OCI-LY7 (cell line): ENCODE measurements around the gene ADCY5. TPM values are rescaled to one million over a fixed set of nuclear protein-coding genes. Genes with fewer than 3 reads are reported as not detected.

Experiments
- BruUV-seq: library from RNA; stranded (reverse); fragments of 400-500 nt; replicated peaks from 2 replicates; lab custom pipeline; 2021; lab: Mats Ljungman, UMichigan
- CTCF ChIA-PET: fragments of 300-600 bp; sonication (Branson Sonifier 250); formaldehyde crosslinking; loops from one replicate; lab custom pipeline; 2022; ENCODE audit warnings: antibody characterized with exemption; ENCODE audit not compliant: unreplicated experiment; lab: Charles Lee
- POLR2A ChIA-PET: fragments of 300-600 bp; sonication (Branson Sonifier 250); formaldehyde crosslinking; loops from one replicate; lab custom pipeline; 2022; ENCODE audit warnings: antibody characterized with exemption; lab: Charles Lee
- DNase-seq: peaks from one replicate; pipeline ENCODE4 v3.0.0-alpha.2; 2015; ENCODE audit warnings: low spot score
- H2AFZ ChIP-seq: fragments of 200-600 bp; sonication (generic), shearing (Covaris generic); 2 replicates; pipeline ENCODE4 v1.6.1; 2014; ENCODE audit warnings: mild to moderate bottlenecking, antibody characterized with exemption, low read length, moderate library complexity
- H3K27ac ChIP-seq: fragments of 200-600 bp; sonication (generic); 2 replicates; pipeline ENCODE4 v1.5.1; 2014; ENCODE audit warnings: mixed run types, low read depth, mild to moderate bottlenecking, moderate library complexity, low read length, inconsistent platforms; ENCODE audit not compliant: poor library complexity, severe bottlenecking
- H3K36me3 ChIP-seq: fragments of 200-600 bp; sonication (generic); 2 replicates; pipeline ENCODE4 v1.6.1; 2014; ENCODE audit warnings: mild to moderate bottlenecking, antibody characterized with exemption, low read length, moderate library complexity, mixed read lengths; ENCODE audit not compliant: insufficient read depth
- H3K4me1 ChIP-seq: fragments of 200-600 bp; sonication (generic); 2 replicates; pipeline ENCODE4 v1.5.1; 2014; ENCODE audit warnings: mild to moderate bottlenecking, low read length; ENCODE audit not compliant: insufficient read depth, poor library complexity, severe bottlenecking
- H3K4me2 ChIP-seq: fragments of 200-600 bp; sonication (generic); 2 replicates; pipeline ENCODE4 v1.6.1; 2014; ENCODE audit warnings: mild to moderate bottlenecking, low read length
- H3K4me3 ChIP-seq: fragments of 200-600 bp; sonication (generic); 2 replicates; pipeline ENCODE4 v1.5.1; 2014; ENCODE audit warnings: mild to moderate bottlenecking, low read depth, low read length; ENCODE audit not compliant: poor library complexity, severe bottlenecking
- H3K79me2 ChIP-seq: fragments of 200-600 bp; sonication (generic); 2 replicates; pipeline ENCODE4 v1.6.1; 2016; ENCODE audit warnings: low read depth, mild to moderate bottlenecking, low read length, moderate library complexity, mixed read lengths; ENCODE audit not compliant: insufficient read depth
- H3K9me2 ChIP-seq: fragments of 200-600 bp; sonication (generic); 2 replicates; pipeline ENCODE4 v1.6.1; 2016; ENCODE audit warnings: mild to moderate bottlenecking, low read length, mixed read lengths; ENCODE audit not compliant: insufficient read depth
- H3K9me3 ChIP-seq: fragments of 200-600 bp; sonication (generic); 2 replicates; pipeline ENCODE4 v1.6.1; 2014; ENCODE audit warnings: mild to moderate bottlenecking, mixed run types, low read length, mixed read lengths
- H4K20me1 ChIP-seq: fragments of 200-600 bp; sonication (generic); 2 replicates; pipeline ENCODE4 v1.6.1; 2014; ENCODE audit warnings: mild to moderate bottlenecking, antibody characterized with exemption, low read length, moderate library complexity, mixed read lengths; ENCODE audit not compliant: insufficient read depth
- EZH2phosphoT487 ChIP-seq: fragments of 200-600 bp; sonication (generic); IDR thresholded peaks from 2 replicates; pipeline ENCODE4 v1.6.1; 2018; ENCODE audit warnings: low read depth, borderline replicate concordance, mild to moderate bottlenecking, mixed run types, antibody characterized with exemption, low read length, moderate library complexity, mixed read lengths
- intact Hi-C: fragments of 100-400 bp; cut with micrococcal nuclease; formaldehyde crosslinking; loops from one replicate; pipeline ENCODE4 v1.10.0; 2022; ENCODE audit not compliant: unreplicated experiment
- total RNA-seq, 2 experiments: library from RNA; depleted of rRNA in 1 of 2; stranded (reverse); fragments of >200 nt in 1 of 2; shearing (Covaris generic) in 1 of 2; gene quantifications; 2 replicates each; pipeline ENCODE4 v1.2.3, GENCODE V29; 2014 to 2022
- TF ChIP-seq, protein P1 (sequence below): fragments of 200-600 bp; sonication (generic); conservative IDR thresholded peaks from 2 replicates; pipeline ENCODE4 v1.5.1; 2014; ENCODE audit warnings: mild to moderate bottlenecking, antibody characterized with exemption, low read length, moderate library complexity, mixed read lengths

ADCY5 gene
- total RNA-seq, 2 experiments from 2014 or later = 0.03 to 0.63 TPM

DNA sequence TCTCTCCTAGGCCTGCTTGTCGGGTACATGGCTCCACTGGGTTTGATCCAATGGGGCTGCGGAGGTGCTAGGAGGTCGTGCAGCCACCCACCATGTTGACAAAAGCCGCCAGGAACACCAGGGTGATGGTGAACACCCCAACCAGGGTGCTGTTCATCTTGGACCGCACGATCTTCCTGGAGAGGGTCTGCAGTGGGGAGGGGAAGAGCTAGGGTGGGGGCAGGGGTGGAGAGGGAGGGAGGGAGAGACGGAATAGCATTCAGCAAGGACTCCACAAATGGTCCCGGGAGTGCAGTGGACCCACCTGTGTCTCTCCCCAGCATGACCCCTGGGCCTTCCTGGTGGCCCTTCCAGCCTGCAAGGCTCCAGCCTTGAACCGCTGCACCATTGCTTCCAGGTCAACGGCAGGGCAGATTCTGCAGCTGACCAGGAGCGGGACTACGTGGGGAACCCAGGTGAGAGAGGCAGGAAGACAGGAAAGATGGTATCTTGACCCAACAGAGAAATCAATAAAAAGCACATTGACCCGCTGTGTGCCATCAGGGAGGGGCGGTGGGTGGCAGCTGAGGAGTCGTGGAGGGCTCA is 144.8 kb downstream of the ADCY5 start:
- H2AFZ ChIP-seq = no peak overlapping the region
- H4K20me1 ChIP-seq = no peaks in the 10 kb centered on the region
- intact Hi-C loops = no loop called here
- CTCF ChIA-PET = no interaction called here
- peaks cover 10% of the 10 kb centered on the region for H3K4me1 ChIP-seq
- no peak overlapping the region for H3K27ac ChIP-seq
- no peaks in the 10 kb centered on the region for H3K79me2 ChIP-seq
- no peak overlapping the region for H3K4me3 ChIP-seq
- POLR2A ChIA-PET = no interaction called here
- H3K9me2 ChIP-seq = no peaks in the 10 kb centered on the region
- BruUV-seq = no TSS peak
- TF ChIP-seq, protein P1, sequence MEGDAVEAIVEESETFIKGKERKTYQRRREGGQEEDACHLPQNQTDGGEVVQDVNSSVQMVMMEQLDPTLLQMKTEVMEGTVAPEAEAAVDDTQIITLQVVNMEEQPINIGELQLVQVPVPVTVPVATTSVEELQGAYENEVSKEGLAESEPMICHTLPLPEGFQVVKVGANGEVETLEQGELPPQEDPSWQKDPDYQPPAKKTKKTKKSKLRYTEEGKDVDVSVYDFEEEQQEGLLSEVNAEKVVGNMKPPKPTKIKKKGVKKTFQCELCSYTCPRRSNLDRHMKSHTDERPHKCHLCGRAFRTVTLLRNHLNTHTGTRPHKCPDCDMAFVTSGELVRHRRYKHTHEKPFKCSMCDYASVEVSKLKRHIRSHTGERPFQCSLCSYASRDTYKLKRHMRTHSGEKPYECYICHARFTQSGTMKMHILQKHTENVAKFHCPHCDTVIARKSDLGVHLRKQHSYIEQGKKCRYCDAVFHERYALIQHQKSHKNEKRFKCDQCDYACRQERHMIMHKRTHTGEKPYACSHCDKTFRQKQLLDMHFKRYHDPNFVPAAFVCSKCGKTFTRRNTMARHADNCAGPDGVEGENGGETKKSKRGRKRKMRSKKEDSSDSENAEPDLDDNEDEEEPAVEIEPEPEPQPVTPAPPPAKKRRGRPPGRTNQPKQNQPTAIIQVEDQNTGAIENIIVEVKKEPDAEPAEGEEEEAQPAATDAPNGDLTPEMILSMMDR = no peak
- no peak for TF ChIP-seq EZH2phosphoT487
- no peaks in the 10 kb centered on the region for H3K36me3 ChIP-seq
- no peak for DNase-seq
- H3K9me3 ChIP-seq = no peaks in the 10 kb centered on the region
- no peak overlapping the region for H3K4me2 ChIP-seq

DNA sequence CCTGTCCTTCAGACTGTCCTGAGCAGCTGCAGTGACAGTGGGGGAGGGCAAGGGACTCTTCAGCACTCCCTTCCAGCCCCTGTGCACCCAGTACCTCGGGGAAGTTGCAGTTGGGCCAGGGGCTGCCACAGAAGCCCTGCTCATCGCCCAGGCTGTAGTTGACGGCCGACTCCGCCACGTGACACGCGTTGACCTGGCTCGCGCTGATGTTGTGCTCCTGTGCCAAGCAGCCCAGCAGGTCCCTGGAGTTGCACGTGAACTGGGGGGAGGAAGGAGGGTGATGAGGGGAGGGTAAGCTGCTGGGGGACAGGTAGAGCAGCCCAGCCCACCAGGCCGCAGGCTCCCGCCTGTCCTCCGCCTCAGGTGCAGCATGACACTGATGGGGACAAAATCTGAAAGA is 145.9 kb downstream of the ADCY5 start:
- Histone ChIP-seq H3K4me3 (no peak overlapping the region), H3K27ac (no peak overlapping the region), H3K79me2 (no peaks in the 10 kb centered on the region), H3K4me1 (peaks cover 10% of the 10 kb centered on the region), H3K9me2 (no peaks in the 10 kb centered on the region), H3K36me3 (no peaks in the 10 kb centered on the region), H3K9me3 (no peaks in the 10 kb centered on the region), H4K20me1 (no peaks in the 10 kb centered on the region), H3K4me2 (no peak overlapping the region), H2AFZ (no peak overlapping the region)
- intact Hi-C loops = no loop called here
- ChIA-PET POLR2A (interaction anchor here (0.6 kb wide), 1 partner anchor 744 kb away, joined by 3 read pairs; no protein-coding TSS in a partner anchor), CTCF (interaction anchor here (0.6 kb wide), 1 partner anchor 400 kb away, joined by 3 read pairs; no protein-coding TSS in a partner anchor)
- no TSS peak for BruUV-seq
- DNase-seq = no peak
- no peak for TF ChIP-seq EZH2phosphoT487
- TF ChIP-seq, protein P1 = no peak
